Ishikawa (cell line): ENCODE results near the gene NR3C2.

Source experiments
- CEBPB ChIP-seq: IDR thresholded peaks from 2 replicates; pipeline ENCODE4 v1.6.1; 2012
- EP300 ChIP-seq: IDR thresholded peaks from 2 replicates; pipeline ENCODE4 v1.6.1; 2012; ENCODE audit warnings: borderline replicate concordance
- TEAD4 ChIP-seq: IDR thresholded peaks from 2 replicates; pipeline ENCODE4 v1.6.1; 2012
- YY1 ChIP-seq: IDR thresholded peaks from 2 replicates; pipeline ENCODE4 v1.6.1; 2012; ENCODE audit warnings: low read depth
- TF ChIP-seq, protein P1 (sequence below): IDR thresholded peaks from 2 replicates; pipeline ENCODE4 v1.6.1; 2012; ENCODE audit warnings: low read depth, mild to moderate bottlenecking
- TF ChIP-seq, protein P2 (sequence below): IDR thresholded peaks from 2 replicates; pipeline ENCODE4 v1.6.1; 2012

DNA sequence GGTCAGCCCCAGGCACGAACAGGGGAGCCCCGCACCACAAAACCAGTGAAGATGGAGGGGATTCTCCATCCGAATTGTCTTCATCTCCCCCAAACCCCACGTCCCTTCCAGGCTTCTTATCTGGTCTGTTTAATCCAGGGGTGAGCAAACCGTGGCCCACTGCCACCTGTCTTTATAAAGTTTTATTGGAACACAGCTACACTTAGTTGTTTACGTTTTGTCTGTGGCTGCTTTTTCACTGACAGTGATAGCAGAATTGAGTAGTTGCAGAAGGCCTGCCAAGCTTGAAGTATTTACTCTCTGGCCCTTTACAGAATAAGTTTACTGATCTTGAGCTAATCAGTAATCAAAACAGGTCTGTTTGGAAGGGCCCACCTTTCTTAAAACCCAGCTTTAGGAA lies 386.4 kb downstream of the NR3C2 start:
- TF ChIP-seq CEBPB (no peak), EP300 (no peak), YY1 (no peak), TEAD4 (no peak)
- TF ChIP-seq, protein P1, sequence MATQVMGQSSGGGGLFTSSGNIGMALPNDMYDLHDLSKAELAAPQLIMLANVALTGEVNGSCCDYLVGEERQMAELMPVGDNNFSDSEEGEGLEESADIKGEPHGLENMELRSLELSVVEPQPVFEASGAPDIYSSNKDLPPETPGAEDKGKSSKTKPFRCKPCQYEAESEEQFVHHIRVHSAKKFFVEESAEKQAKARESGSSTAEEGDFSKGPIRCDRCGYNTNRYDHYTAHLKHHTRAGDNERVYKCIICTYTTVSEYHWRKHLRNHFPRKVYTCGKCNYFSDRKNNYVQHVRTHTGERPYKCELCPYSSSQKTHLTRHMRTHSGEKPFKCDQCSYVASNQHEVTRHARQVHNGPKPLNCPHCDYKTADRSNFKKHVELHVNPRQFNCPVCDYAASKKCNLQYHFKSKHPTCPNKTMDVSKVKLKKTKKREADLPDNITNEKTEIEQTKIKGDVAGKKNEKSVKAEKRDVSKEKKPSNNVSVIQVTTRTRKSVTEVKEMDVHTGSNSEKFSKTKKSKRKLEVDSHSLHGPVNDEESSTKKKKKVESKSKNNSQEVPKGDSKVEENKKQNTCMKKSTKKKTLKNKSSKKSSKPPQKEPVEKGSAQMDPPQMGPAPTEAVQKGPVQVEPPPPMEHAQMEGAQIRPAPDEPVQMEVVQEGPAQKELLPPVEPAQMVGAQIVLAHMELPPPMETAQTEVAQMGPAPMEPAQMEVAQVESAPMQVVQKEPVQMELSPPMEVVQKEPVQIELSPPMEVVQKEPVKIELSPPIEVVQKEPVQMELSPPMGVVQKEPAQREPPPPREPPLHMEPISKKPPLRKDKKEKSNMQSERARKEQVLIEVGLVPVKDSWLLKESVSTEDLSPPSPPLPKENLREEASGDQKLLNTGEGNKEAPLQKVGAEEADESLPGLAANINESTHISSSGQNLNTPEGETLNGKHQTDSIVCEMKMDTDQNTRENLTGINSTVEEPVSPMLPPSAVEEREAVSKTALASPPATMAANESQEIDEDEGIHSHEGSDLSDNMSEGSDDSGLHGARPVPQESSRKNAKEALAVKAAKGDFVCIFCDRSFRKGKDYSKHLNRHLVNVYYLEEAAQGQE: no peak
- TF ChIP-seq, protein P2, sequence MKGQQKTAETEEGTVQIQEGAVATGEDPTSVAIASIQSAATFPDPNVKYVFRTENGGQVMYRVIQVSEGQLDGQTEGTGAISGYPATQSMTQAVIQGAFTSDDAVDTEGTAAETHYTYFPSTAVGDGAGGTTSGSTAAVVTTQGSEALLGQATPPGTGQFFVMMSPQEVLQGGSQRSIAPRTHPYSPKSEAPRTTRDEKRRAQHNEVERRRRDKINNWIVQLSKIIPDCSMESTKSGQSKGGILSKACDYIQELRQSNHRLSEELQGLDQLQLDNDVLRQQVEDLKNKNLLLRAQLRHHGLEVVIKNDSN: no peak
